NCI-H345 treated with DMSO at 0.1 percent for 48 hours (cell line): ENCODE measurements around the gene ASB4.
"Not testable (repeated sequence)": the region's sequence is repeated elsewhere in the genome, so short reads cannot be mapped to it uniquely, and the experiment has no call there.

Experiments used
- DNase-seq: peaks from one replicate; lab custom pipeline; 2025; ENCODE audit not compliant: unreplicated experiment; lab: John Stamatoyannopoulos, UW

ASB4 gene

GRCh38 chr7:95478272-95479037 is 7.3 kb upstream of the ASB4 start:
- no peak for DNase-seq

GRCh38 chr7:95479992-95480624 is 5.6 kb upstream of the ASB4 start:
- no peak for DNase-seq

- DNase-seq, result no peak
Observed at GRCh38 chr7:95481271-95482165, 4.2 kb upstream of the ASB4 start.

DNA sequence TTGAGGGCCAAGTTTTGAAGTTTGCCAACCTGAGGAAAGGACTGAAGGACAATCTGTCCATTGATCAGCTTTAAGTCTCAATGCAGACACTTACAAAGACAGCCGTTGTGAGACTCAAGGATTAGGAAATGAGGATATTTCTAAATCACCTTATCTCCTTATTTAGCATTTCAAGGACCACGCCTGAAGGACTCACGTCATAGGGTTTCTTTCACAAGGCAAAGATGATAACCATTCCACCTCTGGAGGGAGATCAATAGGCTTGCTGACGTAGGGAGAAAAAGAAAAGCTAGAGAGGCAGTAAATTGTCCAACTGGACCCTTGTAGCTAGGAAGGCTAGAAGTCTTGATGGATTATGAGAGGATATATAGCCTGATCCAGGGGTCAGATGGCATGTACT is 3.3 kb upstream of the ASB4 start:
- no peak for DNase-seq

- DNase-seq, result no peak
Observed at GRCh38 chr7:95490231-95490762, 4.6 kb downstream of the ASB4 start.

DNA sequence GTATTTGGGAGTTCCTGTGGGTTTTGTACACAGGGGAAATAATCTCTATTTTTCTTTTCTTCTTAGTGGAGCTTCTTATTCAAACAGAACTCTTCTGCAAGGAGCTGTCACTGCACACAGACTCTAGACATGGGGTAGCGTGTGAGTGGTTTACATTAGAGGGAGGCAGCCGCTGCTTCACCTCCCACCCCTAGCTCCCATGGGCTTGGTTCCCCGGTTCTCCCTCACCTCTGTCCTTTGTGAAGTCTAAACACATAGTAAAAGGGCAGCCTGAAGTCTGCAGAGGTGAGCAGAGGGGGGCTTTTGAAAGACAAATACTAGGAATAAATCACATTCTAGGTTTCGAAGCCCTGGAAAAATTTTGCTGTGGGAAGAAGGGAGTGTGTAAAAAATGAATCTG is 5.5 kb downstream of the ASB4 start:
- no peak for DNase-seq

DNA sequence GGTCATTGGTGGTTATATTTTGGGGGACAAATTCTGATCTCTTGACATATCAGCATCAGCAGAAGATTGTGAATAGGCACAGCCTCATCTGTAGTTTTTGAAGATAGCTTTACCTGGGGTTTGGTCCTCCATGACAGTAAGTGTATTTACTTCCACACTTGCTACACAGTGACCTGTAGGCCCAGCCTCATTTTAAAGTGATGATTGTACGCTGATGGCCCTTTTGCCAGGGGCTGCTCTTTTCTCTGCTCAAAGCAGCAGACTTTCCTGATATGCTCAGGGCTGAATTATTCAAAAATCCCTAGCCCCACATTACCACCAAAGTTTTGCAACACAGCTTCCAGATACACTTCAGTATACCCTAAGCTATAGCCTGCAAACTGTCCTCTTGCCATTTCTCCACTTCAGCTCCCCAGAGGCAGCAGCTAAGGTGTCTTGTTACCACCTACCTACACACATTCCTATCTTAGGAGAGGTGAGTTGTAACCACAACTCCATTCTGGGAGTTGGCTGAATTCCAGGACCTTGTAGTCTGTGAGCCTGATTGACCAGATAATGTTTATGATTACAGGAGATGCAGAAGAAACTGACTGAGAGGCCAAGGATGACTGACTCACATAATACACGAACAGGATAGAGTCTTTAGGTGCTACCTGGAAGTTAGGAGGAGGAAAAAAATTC is 6.0 kb downstream of the ASB4 start:
- no peak for DNase-seq

GRCh38 chr7:95493247-95493646 is 7.5 kb downstream of the ASB4 start:
- DNase-seq, result no peak

DNA sequence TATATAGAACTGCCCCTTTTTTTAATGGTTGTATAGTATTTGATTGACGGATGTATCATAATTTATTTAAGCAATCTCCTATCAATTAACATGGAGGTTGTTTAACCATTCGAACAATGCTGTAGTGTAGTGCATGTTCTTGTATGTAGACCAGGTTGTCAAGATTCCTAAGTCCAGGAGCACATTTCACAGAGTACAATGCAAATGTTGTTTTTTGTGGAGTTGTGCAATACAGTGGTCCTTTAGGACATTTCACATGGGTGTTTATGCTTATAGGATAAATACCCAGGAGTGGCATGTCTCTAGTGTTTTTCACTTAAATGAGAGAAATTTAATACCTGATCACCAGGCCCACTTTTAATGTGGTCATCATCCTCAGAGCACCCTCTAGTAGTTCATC is 8.1 kb downstream of the ASB4 start:
- DNase-seq, result no peak

DNA sequence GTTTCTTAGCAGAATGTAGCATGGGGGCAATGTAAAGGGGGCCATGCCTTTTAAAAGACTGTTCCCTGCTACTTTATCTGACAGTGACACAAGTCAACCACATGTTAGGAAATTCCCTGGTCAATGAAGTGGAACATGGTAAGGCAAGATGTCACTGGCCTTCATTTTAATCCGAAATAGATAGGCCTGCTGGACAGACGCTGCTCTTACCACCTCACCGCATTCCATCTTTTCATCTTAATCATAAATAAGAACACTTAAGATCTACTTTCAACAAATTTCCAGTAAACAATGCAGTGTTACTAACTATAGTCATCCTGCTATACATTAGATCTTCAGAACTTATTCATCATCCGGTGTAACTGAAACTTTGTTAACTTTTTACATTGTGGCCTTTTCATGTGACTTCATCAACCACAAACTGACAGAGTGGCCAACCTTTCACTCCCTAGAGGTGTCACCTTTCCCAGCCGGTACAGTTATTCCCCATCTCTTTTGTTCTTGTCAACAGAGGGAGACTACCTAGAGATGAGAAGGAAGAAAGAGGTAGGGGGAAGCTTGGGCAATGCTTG is 15.6 kb downstream of the ASB4 start:
- DNase-seq, result no peak

GRCh38 chr7:95502403-95502802 is 16.7 kb downstream of the ASB4 start:
- no peak for DNase-seq

GRCh38 chr7:95503271-95504131 is 17.8 kb downstream of the ASB4 start:
- DNase-seq, result no peak

DNA sequence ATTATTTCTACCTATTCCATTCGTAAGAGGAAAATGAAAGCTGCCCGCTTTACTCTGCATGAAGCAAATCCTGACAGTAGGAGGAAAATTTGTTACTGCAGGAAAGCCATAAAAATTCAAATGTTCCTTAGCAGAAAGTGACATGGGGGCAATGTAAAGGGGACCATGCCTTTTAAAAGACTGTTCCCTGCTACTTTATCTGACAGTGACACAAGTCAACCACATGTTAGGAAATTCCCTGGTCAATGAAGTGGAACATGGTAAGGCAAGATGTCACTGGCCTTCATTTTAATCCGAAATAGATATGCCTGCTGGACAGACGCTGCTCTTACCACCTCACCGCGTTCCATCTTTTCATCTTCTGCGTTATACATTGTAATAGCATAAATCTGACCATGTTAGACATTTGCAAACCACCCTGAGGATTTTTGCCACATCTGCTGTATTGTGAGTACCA is 18.4 kb downstream of the ASB4 start:
- DNase-seq, result not testable (repeated sequence)

DNA sequence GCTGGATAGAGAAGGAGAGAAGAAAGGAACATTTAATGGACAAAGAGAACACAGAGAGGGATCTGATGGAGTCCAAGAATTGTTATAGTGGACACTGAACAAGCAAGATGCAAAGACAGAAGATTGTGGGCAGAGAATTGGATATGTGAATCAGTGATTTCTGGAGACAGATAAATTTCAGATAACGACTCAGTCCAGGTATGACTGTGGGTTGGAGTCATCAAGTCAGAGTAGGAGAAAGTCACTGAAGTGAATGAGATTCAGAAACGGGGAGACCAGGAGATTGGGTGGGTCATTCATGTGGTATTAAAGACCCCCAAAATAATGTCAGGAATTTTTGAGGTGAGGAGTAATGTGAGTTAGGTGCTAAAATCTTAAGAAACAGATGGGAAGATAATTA is 23.0 kb downstream of the ASB4 start:
- DNase-seq, result no peak

DNA sequence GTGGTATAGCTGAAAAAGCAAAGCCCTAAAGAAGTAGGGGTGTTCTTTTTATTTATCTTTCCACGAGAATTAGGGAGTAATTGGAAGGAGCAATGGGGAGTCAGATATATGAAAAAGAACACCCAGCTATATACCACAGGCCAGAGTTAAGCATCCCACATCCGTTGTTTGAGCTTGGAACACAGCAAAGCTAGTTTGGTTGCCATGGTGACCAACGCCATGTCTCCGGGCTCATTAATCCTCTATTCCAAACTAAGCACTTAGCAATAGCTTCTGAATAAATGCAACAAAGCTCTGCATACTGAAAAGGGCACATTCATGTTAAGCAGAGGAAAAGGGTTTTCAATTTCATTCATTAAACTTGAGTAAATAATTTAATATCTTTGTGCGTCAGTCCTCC is 23.5 kb downstream of the ASB4 start:
- DNase-seq, result peak; percentile 11

GRCh38 chr7:95511716-95512260 is 26.0 kb downstream of the ASB4 start:
- DNase-seq, result no peak

- no peak for DNase-seq
Observed at GRCh38 chr7:95517458-95517857, 31.7 kb downstream of the ASB4 start.

DNA sequence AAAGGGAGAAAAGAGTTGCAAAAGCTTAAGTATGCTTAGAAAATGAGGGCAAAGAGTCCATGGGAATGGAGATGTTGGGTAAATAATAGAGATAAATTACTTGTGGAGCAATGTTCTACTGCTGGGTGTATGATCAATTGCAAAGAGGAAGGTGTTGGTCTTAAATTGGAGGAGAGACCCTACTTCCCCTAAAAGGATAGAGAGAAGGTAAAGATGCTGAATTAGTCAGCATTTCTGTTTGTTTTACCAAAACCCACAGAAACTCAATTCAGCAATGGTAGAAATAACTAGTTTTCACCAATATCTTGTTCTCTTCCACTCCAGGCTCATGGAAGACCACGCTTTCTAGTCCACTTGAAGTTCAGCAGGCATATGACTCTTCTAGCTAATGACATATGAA is 32.1 kb downstream of the ASB4 start:
- no peak for DNase-seq

GRCh38 chr7:95520136-95520535 is 34.4 kb downstream of the ASB4 start:
- DNase-seq, result no peak
